B cell (primary cell): Measurements from ENCODE around the gene GALNT4.

Experiments used
- CTCF ChIP-seq: fragments of 200-600 bp; IDR thresholded peaks from one replicate; pipeline ENCODE4 v1.8.0; 2022; ENCODE audit warnings: antibody characterized with exemption, mild to moderate bottlenecking
- EZH2 ChIP-seq: IDR thresholded peaks from 2 replicates; pipeline ENCODE4 v1.6.1; 2012; ENCODE audit warnings: borderline replicate concordance, low read depth, mild to moderate bottlenecking, moderate library complexity, low read length; ENCODE audit not compliant: insufficient read depth, poor library complexity, severe bottlenecking

- no peak for TF ChIP-seq CTCF
- no peak for TF ChIP-seq EZH2
Measured at GRCh38 chr12:89546151-89546550, 21.6 kb upstream of the GALNT4 start.
